HEK293T (cell line): ENCODE results near the gene NKAIN2.
"Not testable (repeated sequence)": the region's sequence is repeated elsewhere in the genome, so short reads cannot be mapped to it uniquely, and the experiment has no call there.

Source experiments
- CTCF ChIA-PET: fragments of 350-600 bp; formaldehyde crosslinking; extraction: SDS; loops from one replicate; lab custom pipeline; 2021; ENCODE audit warnings: antibody characterized with exemption, inconsistent platforms; lab: Yijun Ruan, JAX
- POLR2A ChIA-PET: fragments of 350-600 bp; formaldehyde crosslinking; extraction: SDS; loops from one replicate; lab custom pipeline; 2020; ENCODE audit warnings: antibody characterized with exemption, inconsistent platforms; lab: Yijun Ruan, JAX
- DNase-seq: peaks from one replicate; pipeline ENCODE4 v3.0.0; 2012; ENCODE audit warnings: mixed read lengths; ENCODE audit errors: extremely low spot score
- ARNT ChIP-seq: fragments of 450-650 bp; IDR thresholded peaks from 2 replicates; pipeline ENCODE4 v1.6.1; 2017; ENCODE audit warnings: mild to moderate bottlenecking
- BHLHE40 ChIP-seq: fragments of 450-650 bp; IDR thresholded peaks from 2 replicates; pipeline ENCODE4 v1.6.1; 2016; ENCODE audit warnings: mild to moderate bottlenecking, moderate library complexity, borderline replicate concordance
- CTBP1 ChIP-seq: fragments of 450-650 bp; IDR thresholded peaks from 2 replicates; pipeline ENCODE4 v1.6.1; 2016; ENCODE audit warnings: borderline replicate concordance
- ELF4 ChIP-seq: fragments of 450-650 bp; IDR thresholded peaks from 2 replicates; pipeline ENCODE4 v1.6.1; 2017; ENCODE audit warnings: antibody characterized with exemption
- FOXA1 ChIP-seq: fragments of 450-650 bp; IDR thresholded peaks from 2 replicates; pipeline ENCODE4 v1.6.1; 2016; ENCODE audit warnings: mild to moderate bottlenecking
- FOXK2 ChIP-seq: fragments of 450-650 bp; IDR thresholded peaks from 2 replicates; pipeline ENCODE4 v1.6.1; 2016; ENCODE audit warnings: mild to moderate bottlenecking
- FOXM1 ChIP-seq: fragments of 450-650 bp; IDR thresholded peaks from 2 replicates; pipeline ENCODE4 v1.6.1; 2017; ENCODE audit warnings: mild to moderate bottlenecking, borderline replicate concordance
- HDGF ChIP-seq: fragments of 450-650 bp; IDR thresholded peaks from 2 replicates; pipeline ENCODE4 v1.6.1; 2017; ENCODE audit warnings: antibody characterized with exemption, borderline replicate concordance
- L3MBTL2 ChIP-seq: fragments of 450-650 bp; conservative IDR thresholded peaks from 2 replicates; pipeline ENCODE4 v1.6.1; 2016; ENCODE audit warnings: mild to moderate bottlenecking
- LEF1 ChIP-seq: fragments of 450-650 bp; IDR thresholded peaks from 2 replicates; pipeline ENCODE4 v1.6.1; 2017; ENCODE audit warnings: mild to moderate bottlenecking, borderline replicate concordance
- NFRKB ChIP-seq: fragments of 450-650 bp; IDR thresholded peaks from 2 replicates; pipeline ENCODE4 v1.6.1; 2016; ENCODE audit warnings: mild to moderate bottlenecking, moderate library complexity
- SP1 ChIP-seq: fragments of 450-650 bp; IDR thresholded peaks from 2 replicates; pipeline ENCODE4 v1.6.1; 2017
- SUZ12 ChIP-seq: fragments of 450-650 bp; IDR thresholded peaks from 2 replicates; pipeline ENCODE4 v1.6.1; 2016; ENCODE audit warnings: mild to moderate bottlenecking
- TARDBP ChIP-seq: fragments of 450-650 bp; IDR thresholded peaks from 2 replicates; pipeline ENCODE4 v1.6.1; 2016
- ZNF384 ChIP-seq: fragments of 450-650 bp; IDR thresholded peaks from 2 replicates; pipeline ENCODE4 v1.6.1; 2016
- TF ChIP-seq, protein P1 (sequence below): fragments of 450-650 bp; IDR thresholded peaks from 2 replicates; pipeline ENCODE4 v1.6.1; 2016

The NKAIN2 gene

DNA sequence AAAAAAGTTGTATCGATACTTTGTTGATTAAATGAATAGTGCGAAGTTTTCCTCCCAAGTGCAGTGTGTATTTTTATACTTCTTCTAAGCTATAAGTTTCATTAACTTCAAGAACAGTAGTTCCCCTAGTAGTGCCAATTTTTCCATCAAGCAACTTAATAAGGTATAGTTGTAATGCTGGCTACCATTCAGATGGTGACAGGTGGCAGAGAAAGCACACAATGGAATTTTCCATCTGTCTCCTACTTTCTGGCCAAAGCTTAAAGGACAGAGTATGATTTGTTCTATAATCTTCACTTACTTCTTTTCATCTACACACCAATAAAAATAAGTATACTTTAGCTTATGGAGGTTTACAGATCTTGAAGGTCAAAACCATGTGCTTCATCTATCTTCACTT, 431.1 kb downstream of the NKAIN2 start:
- TF ChIP-seq SUZ12, result no peak
- TF ChIP-seq ZNF384, result no peak
- no peak for TF ChIP-seq SP1
- no peak for TF ChIP-seq ARNT
- no peak for TF ChIP-seq TARDBP
- no peak for TF ChIP-seq LEF1
- no peak for TF ChIP-seq FOXM1
- CTCF ChIA-PET, result no interaction called here
- DNase-seq, result no peak
- POLR2A ChIA-PET, result no interaction called here

DNA sequence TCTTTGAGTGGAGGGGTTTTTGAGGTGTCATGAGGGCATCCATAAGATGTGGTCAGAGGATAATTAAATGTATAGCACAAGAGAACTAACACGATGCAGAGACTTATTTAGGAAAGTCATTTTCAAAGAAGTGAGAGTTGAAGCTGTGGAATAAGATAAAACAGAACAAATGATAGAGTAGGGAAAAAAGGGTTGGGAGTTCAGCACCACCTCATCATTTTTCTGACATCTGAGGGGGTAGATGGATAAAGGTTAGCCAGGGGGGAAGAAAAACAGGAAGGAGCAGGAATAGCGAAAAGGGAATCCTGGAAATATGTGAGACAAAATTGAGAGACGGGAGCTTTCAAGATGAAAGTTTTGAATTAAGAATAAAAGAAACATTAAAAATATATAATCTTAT, 434.2 kb downstream of the NKAIN2 start:
- DNase-seq, result no peak
- TF ChIP-seq ZNF384, result no peak
- TF ChIP-seq SUZ12, result no peak
- no peak for TF ChIP-seq FOXA1
- TF ChIP-seq LEF1, result no peak
- TF ChIP-seq HDGF, result no peak
- no peak for TF ChIP-seq CTBP1
- TF ChIP-seq, protein P1, sequence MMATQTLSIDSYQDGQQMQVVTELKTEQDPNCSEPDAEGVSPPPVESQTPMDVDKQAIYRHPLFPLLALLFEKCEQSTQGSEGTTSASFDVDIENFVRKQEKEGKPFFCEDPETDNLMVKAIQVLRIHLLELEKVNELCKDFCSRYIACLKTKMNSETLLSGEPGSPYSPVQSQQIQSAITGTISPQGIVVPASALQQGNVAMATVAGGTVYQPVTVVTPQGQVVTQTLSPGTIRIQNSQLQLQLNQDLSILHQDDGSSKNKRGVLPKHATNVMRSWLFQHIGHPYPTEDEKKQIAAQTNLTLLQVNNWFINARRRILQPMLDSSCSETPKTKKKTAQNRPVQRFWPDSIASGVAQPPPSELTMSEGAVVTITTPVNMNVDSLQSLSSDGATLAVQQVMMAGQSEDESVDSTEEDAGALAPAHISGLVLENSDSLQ, result no peak
- ChIA-PET POLR2A (no interaction called here), CTCF (interaction anchor here (0.6 kb wide), 1 partner anchor 1363 kb away, joined by 4 read pairs; no protein-coding TSS in a partner anchor)

DNA sequence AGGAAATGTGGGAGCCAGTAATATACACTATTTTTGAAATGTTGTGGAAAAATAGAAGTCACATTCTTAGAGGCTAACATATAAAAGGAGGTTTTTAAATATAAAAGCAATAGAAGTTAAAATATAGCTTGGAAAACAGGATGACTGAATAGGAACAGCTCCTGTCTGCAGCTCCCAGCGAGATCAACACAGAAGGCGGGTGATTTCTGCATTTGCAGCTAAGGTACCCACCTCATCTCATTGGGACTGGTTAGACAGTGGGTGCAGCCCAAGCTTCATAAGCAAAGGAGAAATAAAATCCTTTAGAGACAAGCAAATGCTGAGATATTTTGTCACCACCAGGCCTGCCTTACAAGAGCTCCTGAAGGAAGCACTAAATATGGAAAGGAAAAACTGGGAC, 434.7 kb downstream of the NKAIN2 start:
- POLR2A ChIA-PET, DNase-seq: not testable (repeated sequence)
- CTCF ChIA-PET, result interaction anchor here (0.6 kb wide), 1 partner anchor 1364 kb away, joined by 4 read pairs; no protein-coding TSS in a partner anchor

DNA sequence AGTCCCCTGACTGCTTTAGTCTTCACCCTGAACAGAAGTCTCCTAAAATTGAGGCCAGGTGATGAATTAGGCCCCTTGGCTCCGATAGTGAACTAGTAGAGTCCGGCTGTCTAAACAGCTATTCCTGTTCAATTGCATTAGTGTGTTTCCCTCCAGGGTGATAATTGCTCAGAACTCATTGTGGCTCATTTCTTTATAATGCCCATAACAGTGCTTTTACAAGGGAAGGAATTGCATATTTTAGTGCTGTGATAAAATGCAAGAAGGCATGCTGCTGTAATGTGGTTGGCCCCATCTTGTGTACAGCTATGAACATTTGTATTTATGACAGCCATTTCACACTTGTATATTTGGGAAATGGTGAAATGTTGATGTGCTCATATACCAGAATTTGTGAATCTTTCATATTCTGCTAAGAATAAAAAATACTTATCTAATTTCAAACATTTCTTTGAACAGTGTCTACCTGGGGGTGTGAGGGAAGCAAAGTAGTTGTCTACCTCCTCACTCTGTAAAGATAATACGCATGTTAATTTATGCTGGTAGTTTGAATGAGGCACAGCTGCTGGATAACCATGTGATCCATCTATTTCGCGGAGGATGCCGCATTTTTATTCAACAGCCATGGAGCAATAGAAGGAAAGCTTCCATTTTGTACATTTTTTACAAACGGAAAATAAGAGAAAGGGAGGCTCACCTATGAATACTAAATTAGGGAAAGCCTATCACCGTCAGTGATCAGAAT, 451.4 kb downstream of the NKAIN2 start:
- TF ChIP-seq ELF4, result no peak
- TF ChIP-seq, protein P1, result no peak
- no peak for DNase-seq
- ChIA-PET POLR2A (no interaction called here), CTCF (no interaction called here)

DNA sequence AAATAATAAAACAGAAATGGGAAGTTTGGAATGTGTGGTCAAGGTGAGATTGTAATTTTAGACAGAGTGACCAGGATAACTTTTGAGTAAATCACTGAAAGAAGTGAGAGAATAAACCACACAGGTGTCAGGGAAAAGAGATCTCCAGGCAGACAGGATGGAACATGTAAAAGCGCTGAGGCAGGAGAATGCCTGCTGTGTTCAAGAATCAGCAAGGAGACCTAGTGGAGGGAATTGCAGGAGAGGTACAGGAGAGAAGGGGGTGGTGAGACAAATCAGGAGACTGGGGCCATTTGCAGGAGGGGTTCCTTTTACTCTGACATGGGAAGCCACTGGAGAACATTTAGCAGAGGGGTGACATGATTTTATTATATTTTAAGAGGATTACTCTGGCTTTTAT, 456.7 kb downstream of the NKAIN2 start:
- POLR2A ChIA-PET, result no interaction called here
- TF ChIP-seq CTBP1 (no peak), SUZ12 (no peak), ZNF384 (no peak), HDGF (no peak), SP1 (no peak), NFRKB (no peak), L3MBTL2 (no peak), FOXM1 (no peak), FOXK2 (no peak), LEF1 (no peak), BHLHE40 (no peak), ARNT (no peak), ELF4 (no peak), TARDBP (no peak)
- TF ChIP-seq, protein P1, result no peak
- CTCF ChIA-PET, result interaction anchor here (0.5 kb wide), 1 partner anchor 503 kb away, joined by 3 read pairs; no protein-coding TSS in a partner anchor

DNA sequence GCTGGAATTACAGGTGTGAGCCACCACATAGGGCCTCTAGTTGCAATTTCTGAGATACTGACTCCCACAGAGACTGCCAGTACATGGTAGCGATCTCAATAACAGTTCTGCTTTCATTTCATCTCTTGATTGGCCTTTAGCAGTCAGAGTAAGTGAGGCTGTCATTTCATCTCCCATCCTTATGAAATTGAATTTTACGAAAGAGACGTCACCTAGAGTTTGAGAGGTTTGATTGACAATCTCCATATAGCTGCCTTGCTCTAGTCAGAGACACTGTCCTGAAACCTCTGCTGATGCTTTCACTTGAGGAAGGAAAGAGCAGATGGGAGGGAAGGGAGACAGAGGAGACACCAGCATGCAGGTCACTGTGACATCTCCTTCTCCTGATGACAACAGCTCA, 466.1 kb downstream of the NKAIN2 start:
- CTCF ChIA-PET, result interaction anchor here (0.7 kb wide), 1 partner anchor 299 kb away, joined by 4 read pairs; no protein-coding TSS in a partner anchor
- TF ChIP-seq L3MBTL2 (no peak), TARDBP (no peak), BHLHE40 (no peak), CTBP1 (no peak), FOXM1 (no peak), HDGF (no peak), LEF1 (no peak), SP1 (no peak), ELF4 (no peak), ARNT (no peak), FOXK2 (no peak), ZNF384 (no peak), FOXA1 (no peak), NFRKB (no peak)
- TF ChIP-seq, protein P1, result no peak
- POLR2A ChIA-PET, result no interaction called here
- no peak for DNase-seq

More for the DNA sequence above, 456.7 kb downstream of the NKAIN2 start:
- no peak for DNase-seq

DNA sequence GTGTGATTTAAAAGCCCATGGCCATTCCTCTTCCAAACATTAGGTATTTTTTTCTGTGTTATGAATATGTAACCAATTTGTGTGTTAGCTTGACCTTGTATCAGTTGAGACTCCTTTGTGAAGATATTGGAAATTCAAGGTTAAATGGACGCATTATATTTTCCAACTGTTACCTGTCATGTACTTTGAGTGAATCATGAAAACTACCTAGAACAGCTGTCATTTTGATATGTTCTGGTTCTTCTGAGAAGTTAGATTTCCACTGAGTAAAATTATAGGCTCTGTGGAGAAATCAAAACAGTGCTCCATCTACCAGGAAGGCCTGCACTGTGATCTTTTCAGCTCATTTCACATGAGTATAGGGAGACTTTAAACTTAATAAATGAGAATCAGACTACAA, 470.0 kb downstream of the NKAIN2 start:
- ChIA-PET CTCF (no interaction called here), POLR2A (no interaction called here)
- TF ChIP-seq FOXK2 (no peak), FOXM1 (no peak), ELF4 (no peak), HDGF (no peak), ARNT (no peak), BHLHE40 (no peak), SUZ12 (no peak), CTBP1 (no peak), FOXA1 (no peak)
- TF ChIP-seq, protein P1, result no peak
- no peak for DNase-seq
